ENCODE measurements around the gene SKI. TPM values are rescaled to one million over a fixed set of nuclear protein-coding genes. Genes with fewer than 3 reads are reported as not detected.

SKI gene
- total RNA-seq, 1 donor from 2014 or later: 66.2 TPM

GRCh38 chr1:2356401-2356800 lies 128.3 kb downstream of the SKI start:
- no peak for DNase-seq (ENCODE audit: low read depth)
- Histone ChIP-seq H3K4me3 (ENCODE audit: insufficient read depth, low read depth, low read length) (no peak overlapping the region), H3K36me3 (ENCODE audit: insufficient read depth, low read length) (no peaks in the 10 kb centered on the region), H3K27me3 (ENCODE audit: insufficient read depth, low read length) (no peaks in the 10 kb centered on the region), H3K4me1 (ENCODE audit: insufficient read depth, low read length) (no peaks in the 10 kb centered on the region), H4K20me1 (ENCODE audit: insufficient read depth, low read length) (no peaks in the 10 kb centered on the region), H3K4me2 (ENCODE audit: low read length) (no peak overlapping the region), H2AFZ (ENCODE audit: low read depth, low read length) (no peak overlapping the region), H3K9me3 (ENCODE audit: insufficient read depth, low read depth, low read length) (no peaks in the 10 kb centered on the region), H3K79me2 (ENCODE audit: insufficient read depth, low read length) (no peaks in the 10 kb centered on the region), H3K9ac (ENCODE audit: low read length) (no peak overlapping the region), H3K27ac (ENCODE audit: low read depth, low read length) (no peak overlapping the region)
- Mint-ChIP-seq H3K27ac (ENCODE audit: unreplicated experiment) (no peak overlapping the region), H3K27me3 (ENCODE audit: low read depth, unreplicated experiment) (peaks cover 10% of the 10 kb centered on the region), H3K9me3 (ENCODE audit: unreplicated experiment) (peaks cover 2% of the 10 kb centered on the region), H3K4me3 (ENCODE audit: unreplicated experiment) (no peak overlapping the region), H3K36me3 (ENCODE audit: low read depth, unreplicated experiment) (peaks cover 6% of the 10 kb centered on the region), H3K4me1 (ENCODE audit: low read depth, unreplicated experiment) (no peaks in the 10 kb centered on the region)
- TF ChIP-seq EZH2 (IDR thresholded peaks at IDR 0.05; ENCODE audit: insufficient read depth, low read length) (no peak), CTCF (IDR thresholded peaks at IDR 0.05; ENCODE audit: insufficient read depth, low read depth, low read length) (no peak)
- no peak for FAIRE-seq

- Histone ChIP-seq H3K79me2 (ENCODE audit: insufficient read depth, low read length) (no peaks in the 10 kb centered on the region), H3K27me3 (ENCODE audit: insufficient read depth, low read length) (no peaks in the 10 kb centered on the region), H3K27ac (ENCODE audit: low read depth, low read length) (no peak overlapping the region), H3K4me3 (ENCODE audit: insufficient read depth, low read depth, low read length) (no peak overlapping the region), H3K9ac (ENCODE audit: low read length) (no peak overlapping the region), H4K20me1 (ENCODE audit: insufficient read depth, low read length) (no peaks in the 10 kb centered on the region), H3K4me2 (ENCODE audit: low read length) (no peak overlapping the region), H3K4me1 (ENCODE audit: insufficient read depth, low read length) (no peaks in the 10 kb centered on the region), H3K36me3 (ENCODE audit: insufficient read depth, low read length) (no peaks in the 10 kb centered on the region), H3K9me3 (ENCODE audit: insufficient read depth, low read depth, low read length) (no peaks in the 10 kb centered on the region), H2AFZ (ENCODE audit: low read depth, low read length) (no peak overlapping the region)
- H3K4me1 Mint-ChIP-seq (ENCODE audit: low read depth, unreplicated experiment): no peaks in the 10 kb centered on the region
- peaks cover 8% of the 10 kb centered on the region for H3K27me3 Mint-ChIP-seq (ENCODE audit: low read depth, unreplicated experiment)
- no peak overlapping the region for H3K27ac Mint-ChIP-seq (ENCODE audit: unreplicated experiment)
- H3K4me3 Mint-ChIP-seq (ENCODE audit: unreplicated experiment): no peak overlapping the region
- H3K36me3 Mint-ChIP-seq (ENCODE audit: low read depth, unreplicated experiment): peaks cover 6% of the 10 kb centered on the region
- peaks cover 4% of the 10 kb centered on the region for H3K9me3 Mint-ChIP-seq (ENCODE audit: unreplicated experiment)
- no peak for DNase-seq (ENCODE audit: low read depth)
- no peak for TF ChIP-seq CTCF (IDR thresholded peaks at IDR 0.05; ENCODE audit: insufficient read depth, low read depth, low read length)
- TF ChIP-seq EZH2 (IDR thresholded peaks at IDR 0.05; ENCODE audit: insufficient read depth, low read length): no peak
- FAIRE-seq: no peak
Observed at GRCh38 chr1:2356911-2357845, 129.1 kb downstream of the SKI start.

- Histone ChIP-seq H3K4me1 (ENCODE audit: insufficient read depth, low read length) (no peaks in the 10 kb centered on the region), H3K9ac (ENCODE audit: low read length) (no peak overlapping the region), H3K36me3 (ENCODE audit: insufficient read depth, low read length) (no peaks in the 10 kb centered on the region), H2AFZ (ENCODE audit: low read depth, low read length) (no peak overlapping the region), H3K9me3 (ENCODE audit: insufficient read depth, low read depth, low read length) (no peaks in the 10 kb centered on the region), H3K79me2 (ENCODE audit: insufficient read depth, low read length) (no peaks in the 10 kb centered on the region), H3K27ac (ENCODE audit: low read depth, low read length) (no peak overlapping the region), H3K27me3 (ENCODE audit: insufficient read depth, low read length) (no peaks in the 10 kb centered on the region), H3K4me2 (ENCODE audit: low read length) (no peak overlapping the region), H4K20me1 (ENCODE audit: insufficient read depth, low read length) (no peaks in the 10 kb centered on the region), H3K4me3 (ENCODE audit: insufficient read depth, low read depth, low read length) (no peak overlapping the region)
- peaks cover 5% of the 10 kb centered on the region for H3K27me3 Mint-ChIP-seq (ENCODE audit: low read depth, unreplicated experiment)
- H3K4me1 Mint-ChIP-seq (ENCODE audit: low read depth, unreplicated experiment): no peaks in the 10 kb centered on the region
- DNase-seq (ENCODE audit: low read depth) (no peak), FAIRE-seq (no peak)
- H3K9me3 Mint-ChIP-seq (ENCODE audit: unreplicated experiment): peaks cover 6% of the 10 kb centered on the region
- H3K36me3 Mint-ChIP-seq (ENCODE audit: low read depth, unreplicated experiment): peaks cover 6% of the 10 kb centered on the region
- TF ChIP-seq CTCF (IDR thresholded peaks at IDR 0.05; ENCODE audit: insufficient read depth, low read depth, low read length) (no peak), EZH2 (IDR thresholded peaks at IDR 0.05; ENCODE audit: insufficient read depth, low read length) (no peak)
- no peak overlapping the region for H3K4me3 Mint-ChIP-seq (ENCODE audit: unreplicated experiment)
- no peak overlapping the region for H3K27ac Mint-ChIP-seq (ENCODE audit: unreplicated experiment)
Observed at GRCh38 chr1:2358072-2358471, 130.0 kb downstream of the SKI start.

Data from astrocyte (in vitro differentiated cells and primary cell).